Type B pancreatic cell (in vitro differentiated cells): ENCODE measurements around the gene UROC1. TPM values are rescaled to one million over a fixed set of nuclear protein-coding genes. Genes with fewer than 3 reads are reported as not detected.

Experiments used
- DNase-seq: peaks from one replicate; pipeline ENCODE4 v3.0.0; 2021; ENCODE audit warnings: mixed read lengths; ENCODE audit not compliant: unreplicated experiment; ENCODE audit errors: extremely low spot score
- H3K27ac Mint-ChIP-seq: 2 replicates; pipeline ENCODE4 v1.8.0; 2021; ENCODE audit warnings: mild to moderate bottlenecking, mixed read lengths
- H3K27me3 Mint-ChIP-seq: 2 replicates; pipeline ENCODE4 v1.8.0; 2021; ENCODE audit warnings: mixed read lengths
- H3K36me3 Mint-ChIP-seq: 2 replicates; pipeline ENCODE4 v1.8.0; 2021; ENCODE audit warnings: mixed read lengths
- H3K4me1 Mint-ChIP-seq: one replicate; pipeline ENCODE4 v1.8.0; 2021; ENCODE audit warnings: mixed read lengths; ENCODE audit not compliant: unreplicated experiment
- H3K4me3 Mint-ChIP-seq: 2 replicates; pipeline ENCODE4 v1.8.0; 2021; ENCODE audit warnings: mild to moderate bottlenecking, mixed read lengths
- H3K9me3 Mint-ChIP-seq: 2 replicates; pipeline ENCODE4 v1.8.0; 2021; ENCODE audit warnings: mixed read lengths
- CTCF ChIP-seq: fragments of 200-600 bp; sonication (generic); conservative IDR thresholded peaks from 2 replicates; pipeline ENCODE4 v1.5.0; 2021; ENCODE audit warnings: antibody characterized with exemption, mild to moderate bottlenecking
- long read RNA-seq: library from polyadenylated mRNA; unstranded; transcript quantifications from one replicate; pipeline ENCODE4 v2.0.0, GENCODE V29; 2020
- total RNA-seq: library from RNA; stranded (reverse); gene quantifications from 2 replicates; pipeline ENCODE4 v1.2.1, GENCODE V29; 2021; ENCODE audit warnings: low replicate concordance

The UROC1 gene
- total RNA-seq = not detected in 2 replicates
- long read RNA-seq = 0 reads

GRCh38 chr3:126517291-126517951 lies at the start of gene UROC1:
TSS of gene UROC1 (minus strand) at chr3:126517773. CDS start at chr3:126517719, 54 bp downstream.
- Mint-ChIP-seq H3K36me3 (no peaks in the 10 kb centered on the region), H3K27ac (no peak within 1 kb of the TSS), H3K4me1 (no peaks in the 10 kb centered on the region), H3K9me3 (no peaks in the 10 kb centered on the region), H3K4me3 (no peak within 1 kb of the TSS), H3K27me3 (peaks cover 16% of the 10 kb centered on the region)
- DNase-seq = no peak
- no peak for TF ChIP-seq CTCF

GRCh38 chr3:126562737-126563276 lies 45.2 kb upstream of the UROC1 start:
- Mint-ChIP-seq H3K4me3 (no peak overlapping the region), H3K36me3 (no peaks in the 10 kb centered on the region), H3K9me3 (no peaks in the 10 kb centered on the region), H3K27me3 (peaks cover 8% of the 10 kb centered on the region), H3K4me1 (no peaks in the 10 kb centered on the region), H3K27ac (no peak overlapping the region)
- TF ChIP-seq CTCF = no peak
- no peak for DNase-seq

- Mint-ChIP-seq H3K27me3 (peaks cover 11% of the 10 kb centered on the region), H3K9me3 (no peaks in the 10 kb centered on the region), H3K27ac (no peak within 1 kb of the TSS), H3K36me3 (no peaks in the 10 kb centered on the region), H3K4me1 (no peaks in the 10 kb centered on the region), H3K4me3 (no peak within 1 kb of the TSS)
- DNase-seq = peak; percentile 50
- no peak for TF ChIP-seq CTCF
Observed at GRCh38 chr3:126558336-126559071, 40.9 kb upstream of the UROC1 start, which contains the start of gene C3orf22. TSS of gene C3orf22 (minus strand) at chr3:126558932. CDS start at chr3:126553390, 5,542 bp downstream.

GRCh38 chr3:126557761-126558160 lies 40.2 kb upstream of the UROC1 start:
- Mint-ChIP-seq H3K27ac (no peak overlapping the region), H3K36me3 (no peaks in the 10 kb centered on the region), H3K4me3 (no peak overlapping the region), H3K9me3 (no peaks in the 10 kb centered on the region), H3K4me1 (no peaks in the 10 kb centered on the region), H3K27me3 (peaks cover 11% of the 10 kb centered on the region)
- peak; percentile 37 for DNase-seq
- no peak for TF ChIP-seq CTCF

- DNase-seq = peak; percentile 53
- Mint-ChIP-seq H3K4me1 (no peaks in the 10 kb centered on the region), H3K4me3 (no peak overlapping the region), H3K36me3 (no peaks in the 10 kb centered on the region), H3K27me3 (peaks cover 11% of the 10 kb centered on the region), H3K9me3 (no peaks in the 10 kb centered on the region), H3K27ac (no peak overlapping the region)
- TF ChIP-seq CTCF = no peak
Observed at GRCh38 chr3:126557415-126557745, 39.8 kb upstream of the UROC1 start.
